Lower leg skin (tissue), 4 donors: ENCODE results near the gene CST5. TPM values are rescaled to one million over a fixed set of nuclear protein-coding genes. Genes with fewer than 3 reads are reported as not detected.
"Not testable (repeated sequence)": the region's sequence is repeated elsewhere in the genome, so short reads cannot be mapped to it uniquely, and the experiment has no call there.

ENCODE experiments used
- DNase-seq, 2 donors: peaks; one replicate each; pipeline ENCODE4 v3.0.0-alpha.2; 2019; ENCODE audit warnings: low spot score in 2 of 2
- H3K4me3 ChIP-seq: fragments of 200-600 bp; sonication (generic); 2 replicates; pipeline ENCODE4 v1.5.1; 2017; ENCODE audit warnings: mild to moderate bottlenecking, low read depth; ENCODE audit not compliant: poor library complexity, severe bottlenecking
- POLR2A ChIP-seq, 2 donors: fragments of 450-650 bp; IDR thresholded peaks; one replicate each; pipeline ENCODE4 v1.6.1; 2016 to 2017; ENCODE audit warnings: antibody characterized with exemption in 2 of 2, mild to moderate bottlenecking in 1 of 2, moderate library complexity in 1 of 2
- WGBS, 2 donors: methylation state at CpG; one replicate each; pipeline ENCODE4 v1.1.5; 2018; 5-methylcytosine and 5-hydroxymethylcytosine counted together
- intact Hi-C: fragments of 100-400 bp; cut with DNase I; formaldehyde crosslinking; loops from one replicate; pipeline ENCODE4 v1.15.0; 2023; ENCODE audit warnings: low total_unique reads
- total RNA-seq, 4 donors: library from RNA; depleted of rRNA; stranded (reverse); fragments of >200 nt; gene quantifications; one replicate each; pipeline ENCODE4 v1.1.0, GENCODE V29; 2016
- TF ChIP-seq, protein P1 (sequence below), 3 donors: fragments of 450-650 bp; IDR thresholded peaks; one replicate each; pipeline ENCODE4 v1.5.1; 2016; ENCODE audit warnings: antibody characterized with exemption in 3 of 3, mild to moderate bottlenecking in 3 of 3, moderate library complexity in 2 of 3

Gene CST5
- total RNA-seq, 4 donors from 2014 or later = not detected

- no peak overlapping the region for H3K4me3 ChIP-seq
- TF ChIP-seq, protein P1, sequence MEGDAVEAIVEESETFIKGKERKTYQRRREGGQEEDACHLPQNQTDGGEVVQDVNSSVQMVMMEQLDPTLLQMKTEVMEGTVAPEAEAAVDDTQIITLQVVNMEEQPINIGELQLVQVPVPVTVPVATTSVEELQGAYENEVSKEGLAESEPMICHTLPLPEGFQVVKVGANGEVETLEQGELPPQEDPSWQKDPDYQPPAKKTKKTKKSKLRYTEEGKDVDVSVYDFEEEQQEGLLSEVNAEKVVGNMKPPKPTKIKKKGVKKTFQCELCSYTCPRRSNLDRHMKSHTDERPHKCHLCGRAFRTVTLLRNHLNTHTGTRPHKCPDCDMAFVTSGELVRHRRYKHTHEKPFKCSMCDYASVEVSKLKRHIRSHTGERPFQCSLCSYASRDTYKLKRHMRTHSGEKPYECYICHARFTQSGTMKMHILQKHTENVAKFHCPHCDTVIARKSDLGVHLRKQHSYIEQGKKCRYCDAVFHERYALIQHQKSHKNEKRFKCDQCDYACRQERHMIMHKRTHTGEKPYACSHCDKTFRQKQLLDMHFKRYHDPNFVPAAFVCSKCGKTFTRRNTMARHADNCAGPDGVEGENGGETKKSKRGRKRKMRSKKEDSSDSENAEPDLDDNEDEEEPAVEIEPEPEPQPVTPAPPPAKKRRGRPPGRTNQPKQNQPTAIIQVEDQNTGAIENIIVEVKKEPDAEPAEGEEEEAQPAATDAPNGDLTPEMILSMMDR (IDR thresholded peaks at IDR 0.05) = no peak
- TF ChIP-seq POLR2A (IDR thresholded peaks at IDR 0.05) = no peak
- 50 to 51% methylated on average over 4 of the region's 4 CpGs for WGBS, 2 donors
- intact Hi-C loops = no loop called here
- no peak for DNase-seq
These were observed 9.1 kb downstream of the CST5 start for GRCh38 chr20:23870461-23870860.

DNA sequence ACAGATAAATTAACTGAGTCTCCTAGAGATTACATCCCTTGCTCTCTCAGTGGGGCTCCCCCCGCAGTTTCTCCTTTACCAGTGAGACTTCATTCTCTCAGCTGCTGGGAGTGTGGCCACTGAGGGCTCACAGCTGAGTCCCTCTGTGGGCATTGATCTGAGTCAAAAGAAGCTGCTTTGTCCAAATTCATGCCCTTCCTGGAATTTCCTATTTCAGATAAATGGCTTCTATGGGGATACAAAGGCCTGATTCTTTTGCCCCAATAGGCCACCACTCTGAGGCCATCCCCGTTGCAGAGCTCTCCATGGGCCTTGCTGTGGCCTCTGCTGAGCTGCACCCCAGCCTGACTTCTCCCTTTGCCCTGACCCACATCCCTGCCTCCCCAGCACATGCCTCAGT, 10.0 kb downstream of the CST5 start:
- no peak for TF ChIP-seq POLR2A (IDR thresholded peaks at IDR 0.05)
- TF ChIP-seq, protein P1 (IDR thresholded peaks at IDR 0.05) = no peak
- DNase-seq = no peak
- 77 to 79% methylated on average over 2 of the region's 2 CpGs for WGBS, 2 donors
- no peak overlapping the region for H3K4me3 ChIP-seq
- intact Hi-C loops = no loop called here

- no peak for DNase-seq
- intact Hi-C loops = no loop called here
- H3K4me3 ChIP-seq = no peak overlapping the region
- TF ChIP-seq POLR2A (IDR thresholded peaks at IDR 0.05) = no peak
- TF ChIP-seq, protein P1 (IDR thresholded peaks at IDR 0.05) = no peak
- WGBS, 2 donors = 39 to 43% methylated on average over 5 of the region's 5 CpGs
These were observed 11.2 kb downstream of the CST5 start for GRCh38 chr20:23868321-23868720.

GRCh38 chr20:23867152-23867776, 12.3 kb downstream of the CST5 start:
- intact Hi-C loops = no loop called here
- no peak overlapping the region for H3K4me3 ChIP-seq
- TF ChIP-seq POLR2A (IDR thresholded peaks at IDR 0.05) = no peak
- TF ChIP-seq, protein P1 (IDR thresholded peaks at IDR 0.05) = no peak
- no peak for DNase-seq
- 48 to 64% methylated on average over 9 of the region's 9 CpGs for whole genome bisulfite sequencing, 2 donors

- intact Hi-C loops, DNase-seq, H3K4me3 ChIP-seq: not testable (repeated sequence)
- WGBS, 2 donors = 44 to 50% methylated on average over 10 of the region's 10 CpGs
These were observed 18.8 kb downstream of the CST5 start for GRCh38 chr20:23860771-23861170.

DNA sequence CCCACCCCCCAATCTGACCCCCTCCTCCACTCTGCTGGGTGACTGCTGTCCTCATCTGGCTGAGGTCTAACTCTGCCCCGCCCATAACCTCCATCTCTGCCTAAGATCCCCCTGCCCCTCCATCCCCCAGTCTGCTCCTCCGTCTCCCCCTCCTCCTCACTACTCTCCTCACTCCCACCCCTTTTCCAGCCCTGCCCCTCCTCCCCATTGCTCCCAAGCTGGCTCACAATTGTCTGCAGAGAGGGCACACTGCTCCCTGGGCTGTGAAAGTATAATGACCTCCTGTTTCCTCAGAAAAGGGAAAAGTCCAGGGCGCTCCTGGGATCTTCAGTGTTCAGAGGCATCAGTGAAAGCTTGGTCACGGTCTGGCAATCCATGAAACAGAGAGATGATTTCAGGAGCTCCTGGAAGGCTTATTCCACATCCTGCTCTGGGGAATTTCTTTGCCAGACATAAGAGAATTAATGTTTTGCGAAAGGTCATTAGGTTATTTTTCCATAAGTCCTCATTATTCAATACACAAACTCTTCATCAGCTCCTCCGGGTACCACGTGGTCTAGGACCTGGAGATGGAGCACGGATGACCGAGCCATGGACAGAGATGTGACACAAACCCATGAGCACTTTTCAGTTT, 21.5 kb downstream of the CST5 start:
- 60 to 63% methylated on average over 9 of the region's 9 CpGs for WGBS, 2 donors
- no peak overlapping the region for H3K4me3 ChIP-seq
- TF ChIP-seq, protein P1 (IDR thresholded peaks at IDR 0.05) = no peak
- TF ChIP-seq POLR2A (IDR thresholded peaks at IDR 0.05) = no peak
- intact Hi-C loops = no loop called here
- DNase-seq = no peak
